ENCODE data around the gene ARFGEF3. TPM values are rescaled to one million over a fixed set of nuclear protein-coding genes. Genes with fewer than 3 reads are reported as not detected.

The ARFGEF3 gene
- total RNA-seq, 4 donors from 2014 or later: 2.8 to 11.8 (median 7.8) TPM

DNA sequence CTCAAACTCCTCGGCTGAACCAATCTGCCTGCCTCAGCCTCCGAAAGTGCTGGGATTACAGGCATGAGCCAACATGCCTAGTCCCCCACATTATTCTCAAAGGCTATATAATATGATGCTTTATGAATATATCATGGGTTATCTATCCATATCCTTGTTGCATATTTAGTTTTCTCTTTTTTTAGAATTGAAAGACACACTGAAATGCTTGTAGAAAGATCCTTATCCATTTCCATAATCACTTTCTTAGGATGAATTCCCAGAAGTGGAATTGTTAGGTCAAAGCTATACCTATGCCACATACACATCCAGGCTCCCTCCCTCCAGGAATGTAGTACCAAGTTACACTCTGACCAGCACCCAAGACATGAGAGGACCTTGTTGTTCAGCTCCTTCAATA, 2.5 kb upstream of the ARFGEF3 start:
- intact Hi-C loops (cut with DNase I; ENCODE audit: low total_unique reads): no loop called here
- TF ChIP-seq CTCF (IDR thresholded peaks at IDR 0.05) (no peak), POLR2A (IDR thresholded peaks at IDR 0.05) (no peak)
- no peak overlapping the region for H3K4me3 ChIP-seq (ENCODE audit: low read depth, poor library complexity, severe bottlenecking)
- WGBS, 2 donors: 79 to 84% methylated on average over 2 of the region's 2 CpGs
- DNase-seq (ENCODE audit: low spot score in 2 of 2): no peak

GRCh38 chr6:138160329-138161087, 1.2 kb upstream of the ARFGEF3 start:
- DNase-seq (ENCODE audit: low spot score in 2 of 2): no peak
- H3K4me3 ChIP-seq (ENCODE audit: low read depth, poor library complexity, severe bottlenecking): no peak overlapping the region
- WGBS, 2 donors: 77 to 80% methylated on average over 11 of the region's 11 CpGs
- no peak for TF ChIP-seq POLR2A (IDR thresholded peaks at IDR 0.05)
- intact Hi-C loops (cut with DNase I; ENCODE audit: low total_unique reads): no loop called here

- TF ChIP-seq POLR2A (IDR thresholded peaks at IDR 0.05): no peak
- TF ChIP-seq CTCF (IDR thresholded peaks at IDR 0.05): no peak
- H3K4me3 ChIP-seq (ENCODE audit: low read depth, poor library complexity, severe bottlenecking): peak overlapping the region; percentile 26
- no peak for DNase-seq (ENCODE audit: low spot score in 2 of 2)
- intact Hi-C loops (cut with DNase I; ENCODE audit: low total_unique reads): no loop called here
- WGBS, 2 donors: 32 to 40% methylated on average over 8 of the region's 8 CpGs
These were observed 726 bp upstream of the ARFGEF3 start for GRCh38 chr6:138161088-138161337.

DNA sequence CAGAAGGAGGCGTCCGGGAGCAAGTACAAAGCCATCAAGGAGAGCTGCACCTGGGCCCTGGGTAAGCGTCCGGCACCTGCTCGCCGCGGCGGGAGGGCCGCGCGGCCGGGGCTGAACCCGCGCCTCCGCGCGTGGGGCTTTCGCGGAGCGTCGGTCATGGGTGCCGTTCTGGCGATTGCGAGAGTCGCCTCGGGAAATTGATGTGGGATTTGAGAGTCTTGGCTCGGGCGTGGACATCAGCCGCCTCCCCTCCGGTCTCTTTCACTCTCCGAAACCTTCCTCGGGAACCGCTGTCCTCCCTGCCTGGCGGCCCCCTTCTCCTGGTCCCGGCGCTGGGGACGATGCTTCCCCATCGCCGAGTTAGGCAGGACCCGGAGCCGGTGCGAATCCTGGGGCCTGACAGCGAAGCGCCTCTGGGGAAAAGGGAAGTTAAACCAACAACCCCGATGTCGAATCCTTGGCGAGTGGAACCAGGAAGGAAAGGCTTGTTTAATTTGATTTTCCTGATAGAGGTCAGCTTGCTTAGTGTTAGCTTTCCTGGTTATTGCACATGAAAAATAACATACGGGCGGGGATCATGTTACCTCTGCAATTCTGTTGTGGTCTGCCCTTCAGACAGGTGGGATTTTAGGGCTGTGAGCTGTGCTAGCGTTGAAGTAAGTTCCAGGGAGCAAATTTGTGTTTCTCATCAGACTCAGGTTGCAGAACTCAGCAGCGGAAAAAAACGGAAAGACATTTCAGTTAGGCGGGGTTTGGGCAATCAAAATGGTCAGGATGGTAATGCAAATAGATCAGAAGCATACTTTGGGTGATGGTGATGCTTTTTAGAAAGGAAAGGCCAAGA, 594 bp downstream of the ARFGEF3 start:
- WGBS, 2 donors: 8 to 9% methylated on average over 28 to 43 of the region's 53 CpGs
- no peak for TF ChIP-seq POLR2A (IDR thresholded peaks at IDR 0.05)
- no peak for TF ChIP-seq CTCF (IDR thresholded peaks at IDR 0.05)
- no peak for DNase-seq (ENCODE audit: low spot score in 2 of 2)
- H3K4me3 ChIP-seq (ENCODE audit: low read depth, poor library complexity, severe bottlenecking): peak overlapping the region; percentile 21
- intact Hi-C loops (cut with DNase I; ENCODE audit: low total_unique reads): no loop called here

DNA sequence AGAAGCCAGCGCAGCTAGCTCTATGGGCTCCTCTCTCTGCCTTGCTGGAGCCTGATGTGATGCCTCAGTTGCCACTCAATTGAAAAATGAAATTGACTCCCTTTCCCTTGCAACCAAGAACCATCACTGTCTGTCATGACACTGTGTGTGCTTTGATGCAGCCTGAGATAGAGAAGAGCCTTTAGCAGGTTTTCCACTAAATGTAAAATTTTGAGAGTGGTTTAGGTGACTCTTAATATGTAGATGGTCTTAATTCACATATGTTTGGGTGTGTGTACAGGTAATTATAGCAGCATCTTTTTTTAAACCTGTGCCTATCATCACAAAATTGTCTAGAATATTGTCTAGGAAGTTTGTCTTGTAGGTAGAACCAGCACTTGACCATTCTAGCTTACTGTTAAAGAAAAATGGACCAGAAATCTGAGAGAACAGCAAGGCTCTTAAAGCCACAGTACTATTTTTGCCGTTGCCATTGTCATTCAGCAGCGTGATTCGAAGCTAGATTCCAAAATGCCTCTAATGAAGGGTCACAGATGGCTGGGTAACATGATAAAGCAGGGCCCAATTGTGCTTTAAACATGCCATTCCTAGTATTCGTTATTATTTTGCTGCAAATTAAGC, 1.3 kb downstream of the ARFGEF3 start:
- H3K4me3 ChIP-seq (ENCODE audit: low read depth, poor library complexity, severe bottlenecking): no peak overlapping the region
- 78 to 80% methylated on average over 5 of the region's 5 CpGs for WGBS, 2 donors
- DNase-seq (ENCODE audit: low spot score in 2 of 2): no peak
- TF ChIP-seq POLR2A (IDR thresholded peaks at IDR 0.05): no peak
- no peak for TF ChIP-seq CTCF (IDR thresholded peaks at IDR 0.05)
- intact Hi-C loops (cut with DNase I; ENCODE audit: low total_unique reads): no loop called here

DNA sequence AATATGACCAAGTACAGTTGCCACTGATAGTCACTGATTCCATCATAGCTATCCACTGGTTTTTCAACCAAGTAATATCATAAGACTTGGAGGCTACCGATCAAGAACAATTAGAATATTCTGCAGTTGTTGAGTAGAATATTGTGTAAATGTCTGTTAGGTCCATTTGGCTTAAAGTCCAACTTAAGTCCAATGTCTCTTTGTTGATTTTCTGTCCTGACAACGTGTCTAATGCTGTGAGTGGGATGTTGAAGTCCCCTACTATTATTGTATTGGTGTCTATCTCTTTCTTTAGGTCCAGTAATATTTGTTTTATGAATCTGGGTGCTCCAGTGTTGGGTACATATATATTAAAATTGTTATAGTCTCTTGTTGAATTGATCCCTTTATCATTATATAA, 13.9 kb downstream of the ARFGEF3 start:
- TF ChIP-seq CTCF (IDR thresholded peaks at IDR 0.05) (no peak), POLR2A (IDR thresholded peaks at IDR 0.05) (no peak)
- DNase-seq (ENCODE audit: low spot score in 2 of 2): no peak
- WGBS, 2 donors: 87 to 88% methylated on average over 2 of the region's 2 CpGs
- intact Hi-C loops (cut with DNase I; ENCODE audit: low total_unique reads): no loop called here
- no peak overlapping the region for H3K4me3 ChIP-seq (ENCODE audit: low read depth, poor library complexity, severe bottlenecking)
